NOMO-1 treated with dmso at 0.1 percent for 144 hours (cell line): Measurements from ENCODE around the gene CARD10.
A peak's percentile ranks its signal among the peaks of the same experiment; 100 is the strongest.
"Not testable (repeated sequence)": the region's sequence is repeated elsewhere in the genome, so short reads cannot be mapped to it uniquely, and the experiment has no call there.

ENCODE experiments used
- DNase-seq: peaks from one replicate; lab custom pipeline; 2025; ENCODE audit not compliant: unreplicated experiment; lab: John Stamatoyannopoulos, UW

The CARD10 gene

DNA sequence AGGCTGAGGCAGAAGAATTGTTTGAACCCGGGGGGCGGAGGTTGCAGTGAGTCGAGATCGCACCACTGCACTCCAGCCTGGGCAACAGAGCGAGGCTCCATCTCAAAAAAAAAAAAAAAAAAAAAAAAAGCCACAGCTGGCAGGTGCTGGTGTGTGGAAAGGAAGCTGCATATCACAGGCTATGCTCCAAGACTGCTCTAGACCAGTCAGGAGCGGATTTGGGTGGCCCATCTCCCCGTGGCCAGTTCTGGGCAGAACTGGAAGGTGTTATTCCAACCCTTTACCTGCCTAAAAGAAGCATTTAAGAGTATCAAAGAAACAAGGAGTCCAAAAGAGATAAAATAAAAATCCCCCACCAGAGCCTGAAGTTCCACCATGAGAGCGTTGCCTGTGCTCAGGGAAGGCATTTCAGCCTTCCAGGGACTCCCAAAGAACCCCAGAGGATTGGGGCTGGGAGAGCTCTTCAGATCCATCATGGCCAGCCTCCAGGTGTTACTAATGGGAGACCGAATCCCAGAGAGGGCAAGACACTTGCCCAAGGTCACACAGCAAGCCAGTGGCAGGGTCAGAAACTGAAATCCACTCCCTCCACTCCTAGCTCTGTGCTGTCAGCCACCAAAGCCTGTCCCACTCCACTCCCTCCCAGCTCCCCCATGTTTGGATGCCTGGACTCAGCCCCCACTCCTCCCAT lies 47.3 kb downstream of the CARD10 start:
- DNase-seq: no peak

- DNase-seq: no peak
These were observed 49.1 kb downstream of the CARD10 start for GRCh38 chr22:37470087-37470445.

DNA sequence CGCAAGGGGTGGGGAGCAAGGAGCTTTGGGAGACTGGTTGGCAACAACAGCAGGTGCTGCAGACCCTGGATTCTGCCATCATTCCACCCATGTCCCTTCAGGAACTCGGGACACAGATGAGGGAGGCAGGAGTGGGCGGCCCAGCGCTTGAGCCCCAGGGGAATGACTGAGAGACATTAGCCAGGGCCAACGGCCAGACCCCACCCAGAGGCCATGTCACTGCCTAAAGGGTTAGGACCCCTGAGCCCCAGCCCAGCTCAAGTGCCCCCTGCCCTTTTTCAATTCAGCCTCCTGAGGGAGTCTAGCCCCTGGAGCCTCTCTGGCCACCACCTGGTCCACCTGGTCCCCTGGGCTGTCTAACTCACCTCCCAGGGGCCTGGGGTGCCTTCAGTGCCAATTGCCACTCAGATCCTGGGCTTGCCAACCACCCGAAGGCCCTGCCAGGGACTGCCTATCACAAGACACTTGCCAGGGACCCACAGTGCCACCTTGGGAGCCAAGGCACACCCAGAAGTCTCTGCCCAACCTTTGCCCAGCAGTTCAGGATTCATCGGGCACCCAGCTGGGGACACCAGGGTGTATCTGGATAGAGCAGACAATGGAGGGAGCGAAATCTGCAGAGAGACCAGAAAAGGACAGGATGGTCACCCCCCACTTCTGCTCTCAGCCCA lies 49.7 kb downstream of the CARD10 start:
- no peak for DNase-seq

- DNase-seq: not testable (repeated sequence)
These were observed 51.0 kb downstream of the CARD10 start for GRCh38 chr22:37468201-37468695.

GRCh38 chr22:37467391-37467955 lies 51.7 kb downstream of the CARD10 start:
- no peak for DNase-seq

DNA sequence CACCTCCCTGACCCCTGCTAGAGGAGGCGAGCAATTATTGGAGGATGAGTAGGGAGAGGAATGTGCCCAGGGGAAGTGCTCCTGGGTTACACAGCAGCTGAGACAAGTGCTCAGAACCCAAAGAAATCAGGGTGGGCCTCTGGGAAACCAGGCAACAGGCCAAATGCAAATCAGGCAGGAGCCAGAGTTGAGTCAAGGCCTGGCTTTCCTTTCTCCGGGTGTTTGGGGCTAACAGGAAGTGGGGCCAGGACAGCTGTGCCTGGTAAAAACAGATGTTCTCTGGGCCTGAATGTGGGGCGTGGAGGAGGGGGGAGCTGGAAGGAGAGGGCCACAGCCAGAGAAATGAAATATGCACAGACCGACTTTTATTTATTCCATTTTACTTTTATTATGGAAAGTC lies 55.0 kb downstream of the CARD10 start:
- no peak for DNase-seq

GRCh38 chr22:37462983-37463382 lies 56.2 kb downstream of the CARD10 start:
- DNase-seq: no peak

- no peak for DNase-seq
These were observed 56.8 kb downstream of the CARD10 start for GRCh38 chr22:37462436-37462835.

- no peak for DNase-seq
These were observed 57.3 kb downstream of the CARD10 start for GRCh38 chr22:37461961-37462360.

DNA sequence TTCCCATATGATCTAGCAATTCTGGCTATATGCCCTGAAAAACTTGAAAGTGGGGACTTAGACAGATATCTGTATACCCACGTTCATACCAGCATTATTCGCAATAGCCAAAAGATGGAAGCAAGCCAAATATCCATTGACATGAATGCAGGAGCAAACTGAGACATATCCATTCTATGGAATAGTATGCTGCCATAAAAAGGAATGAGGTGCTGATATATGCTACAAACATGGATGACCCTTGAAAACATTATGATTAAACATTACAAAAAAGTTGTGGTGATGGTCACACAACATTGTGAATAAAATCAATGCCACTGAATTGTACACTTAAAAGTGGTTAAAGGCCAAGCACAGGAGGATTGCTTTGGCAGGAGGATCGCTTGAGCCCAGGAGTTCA lies 58.5 kb downstream of the CARD10 start:
- DNase-seq: no peak

GRCh38 chr22:37459206-37459605 lies 60.0 kb downstream of the CARD10 start:
- no peak for DNase-seq

DNA sequence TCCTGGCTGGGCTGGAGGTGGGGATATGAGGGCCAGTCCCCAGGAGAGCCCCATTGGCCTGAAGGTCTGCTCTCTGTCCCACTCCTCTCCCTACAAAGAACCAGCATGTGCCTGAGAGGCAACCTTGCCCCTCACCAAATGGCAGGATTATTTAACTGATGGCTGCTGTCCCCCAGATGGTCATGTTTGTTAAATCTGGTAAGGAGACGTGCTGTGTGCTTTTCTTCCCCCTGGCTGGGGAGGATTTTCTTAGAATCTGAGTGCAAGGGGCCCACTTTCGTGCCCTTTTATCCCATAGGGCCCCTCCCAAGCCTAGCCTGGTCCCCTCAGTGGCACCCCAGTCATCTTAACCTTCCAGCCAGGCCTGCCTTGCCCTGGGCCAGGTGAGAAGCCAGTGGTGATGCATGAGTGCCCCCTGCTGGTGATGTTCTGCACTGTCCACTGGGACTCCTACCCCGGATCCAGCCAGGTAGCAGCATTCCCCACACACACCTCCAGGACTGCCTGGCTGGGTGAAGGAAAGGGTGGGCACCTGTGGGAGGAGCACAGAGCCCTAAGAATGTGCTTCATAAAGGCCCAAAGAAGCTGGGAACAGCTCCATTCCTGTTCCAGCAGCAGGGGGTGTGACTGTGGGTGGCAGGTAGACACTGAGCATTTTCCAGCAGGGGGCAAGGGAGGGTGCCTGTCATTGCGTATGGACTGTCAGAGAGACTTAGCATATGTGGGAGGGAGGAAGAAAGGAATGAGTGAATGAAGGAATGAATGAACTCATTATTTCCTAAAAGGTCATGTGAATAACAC lies 61.9 kb downstream of the CARD10 start:
- DNase-seq: peak; percentile 21

- DNase-seq: no peak
These were observed 62.9 kb downstream of the CARD10 start for GRCh38 chr22:37456346-37456745.

DNA sequence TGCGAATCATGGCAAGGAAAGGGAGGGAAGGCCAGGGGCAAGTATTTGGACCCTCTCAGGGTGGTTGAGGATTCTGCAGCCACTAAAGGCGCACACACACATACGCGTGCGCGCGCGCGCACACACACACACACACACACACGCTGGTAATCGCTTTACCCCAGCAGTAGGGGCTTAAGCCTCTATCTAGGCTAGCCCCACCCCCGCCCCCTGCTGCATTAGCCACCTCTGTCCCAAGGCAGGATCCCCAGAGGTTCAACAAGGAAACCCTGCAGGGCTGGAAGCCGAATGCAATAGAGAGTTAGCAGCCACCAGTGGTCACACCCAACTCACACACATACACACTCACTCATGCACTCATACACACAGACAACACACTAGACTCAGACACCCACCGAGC lies 63.3 kb downstream of the CARD10 start:
- no peak for DNase-seq

DNA sequence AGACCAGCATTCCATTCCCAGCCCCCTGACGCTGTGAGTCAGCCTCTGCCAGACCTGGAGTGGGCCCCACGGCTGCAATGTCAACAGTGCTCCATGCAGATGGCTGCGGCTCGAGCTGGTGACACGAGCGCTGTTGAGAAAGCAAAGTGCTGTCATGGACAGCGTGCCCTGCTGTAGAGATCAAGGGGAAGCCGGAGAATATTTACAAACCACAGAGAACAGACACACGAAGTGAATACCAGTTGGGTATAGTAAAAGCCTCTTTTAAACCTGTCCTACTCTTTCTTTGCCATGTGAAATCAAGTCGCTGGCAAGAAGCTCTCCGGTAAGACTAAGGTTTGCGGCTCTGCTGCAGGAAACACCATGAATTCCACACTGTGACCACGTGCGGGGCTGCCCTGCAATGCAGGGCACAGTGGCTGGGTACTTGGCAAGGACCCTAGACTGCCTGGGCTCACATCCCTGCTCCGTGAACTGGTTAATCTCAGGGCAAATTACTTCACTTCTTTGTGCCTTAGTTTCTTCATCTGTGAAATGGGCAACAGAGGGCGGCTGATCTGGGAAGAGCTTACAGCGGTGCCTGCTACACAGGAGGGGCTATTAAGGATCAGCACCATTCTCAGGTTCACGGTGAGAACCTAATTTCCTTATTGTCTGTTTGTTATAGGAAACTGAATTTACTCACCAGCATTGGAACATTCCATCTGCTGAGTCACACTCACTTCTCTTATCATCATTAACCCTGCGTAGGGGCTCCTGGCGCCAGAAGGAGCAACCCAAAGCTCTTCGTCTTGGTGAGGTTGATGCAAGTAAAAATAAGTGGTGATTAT lies 64.1 kb downstream of the CARD10 start:
- no peak for DNase-seq

DNA sequence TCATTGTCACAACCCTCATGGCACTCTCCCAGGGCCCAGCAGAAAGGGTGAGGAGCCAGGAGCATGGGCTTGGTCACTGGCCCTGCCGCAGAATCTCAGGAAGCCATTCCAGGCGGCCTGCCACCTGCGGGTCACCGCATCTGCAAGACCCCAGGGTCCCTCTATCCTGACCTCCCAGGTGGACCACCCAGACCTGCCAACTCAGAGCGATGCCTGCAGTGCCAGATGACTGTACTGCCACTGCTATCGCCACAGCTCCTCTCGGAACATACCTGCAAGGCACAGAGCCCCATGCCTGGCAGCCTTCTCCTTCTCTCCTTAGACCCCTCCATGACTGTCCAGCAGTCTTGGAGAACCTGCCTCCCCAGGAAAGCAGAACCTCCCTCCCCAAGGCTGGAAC lies 65.5 kb downstream of the CARD10 start:
- no peak for DNase-seq

GRCh38 chr22:37451218-37451617 lies 68.0 kb downstream of the CARD10 start:
- no peak for DNase-seq

- DNase-seq: peak; percentile 72
These were observed 69.7 kb downstream of the CARD10 start for GRCh38 chr22:37449331-37450001.

DNA sequence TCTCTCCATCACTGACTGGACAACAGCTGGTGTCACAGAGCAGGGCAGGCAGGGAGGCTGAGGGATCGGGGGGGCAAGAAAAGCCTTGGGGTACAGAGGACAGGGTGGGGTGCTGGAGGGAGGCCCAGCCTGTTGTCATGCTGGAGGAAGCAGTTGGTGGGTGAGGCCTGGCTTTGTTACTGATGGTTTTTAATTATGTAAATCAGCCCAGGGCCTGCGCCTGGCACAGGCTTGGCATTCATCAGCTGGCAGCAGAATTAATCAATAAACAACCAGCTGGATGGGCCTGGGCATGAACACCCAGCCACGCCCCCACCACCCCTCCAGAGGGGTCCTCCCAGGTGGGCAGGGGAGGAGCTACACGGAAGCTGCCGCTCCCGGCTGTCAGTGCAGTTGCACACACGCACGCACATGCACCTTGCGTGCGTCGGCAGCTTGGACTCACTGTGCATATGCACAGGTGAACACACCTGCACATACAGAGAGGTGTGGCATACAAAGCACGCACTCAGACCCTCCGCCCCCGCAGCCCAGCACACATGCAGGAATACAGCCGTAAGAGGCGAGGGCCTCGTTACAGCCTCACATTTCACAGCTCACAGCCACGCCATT lies 70.6 kb downstream of the CARD10 start:
- no peak for DNase-seq

DNA sequence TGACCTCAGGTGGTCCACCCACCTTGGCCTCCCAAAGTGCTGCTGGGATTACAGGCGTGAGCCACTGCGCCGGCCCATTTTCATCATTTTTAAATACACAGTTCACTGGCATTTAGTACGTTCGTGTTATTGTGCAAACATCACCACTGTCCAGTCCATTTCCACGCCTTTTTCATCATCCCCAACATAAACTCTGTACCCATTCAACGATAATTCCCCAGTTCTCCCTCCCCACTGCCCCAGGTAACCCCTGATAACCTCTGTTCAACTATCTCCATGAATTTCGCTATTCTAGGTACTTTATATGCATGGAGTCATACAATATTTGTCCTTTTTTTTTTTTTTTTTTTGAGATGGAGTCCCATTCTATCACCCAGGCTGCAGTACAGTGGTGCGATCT lies 73.7 kb downstream of the CARD10 start:
- no peak for DNase-seq
